ENCODE measurements around the gene CRB2.

DNA sequence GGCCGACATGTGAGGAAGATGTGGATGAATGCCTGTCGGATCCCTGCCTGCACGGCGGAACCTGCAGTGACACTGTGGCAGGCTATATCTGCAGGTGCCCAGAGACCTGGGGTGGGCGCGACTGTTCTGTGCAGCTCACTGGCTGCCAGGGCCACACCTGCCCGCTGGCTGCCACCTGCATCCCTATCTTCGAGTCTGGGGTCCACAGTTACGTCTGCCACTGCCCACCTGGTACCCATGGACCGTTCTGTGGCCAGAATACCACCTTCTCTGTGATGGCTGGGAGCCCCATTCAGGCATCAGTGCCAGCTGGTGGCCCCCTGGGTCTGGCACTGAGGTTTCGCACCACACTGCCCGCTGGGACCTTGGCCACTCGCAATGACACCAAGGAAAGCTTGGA, 14.1 kb downstream of the CRB2 start:
- TF ChIP-seq EZH2 (optimal IDR thresholded peaks at IDR 0.05; ENCODE audit: low read depth, low read length) (no peak), CTCF (IDR thresholded peaks at IDR 0.05; ENCODE audit: low read length) (no peak)

Data from MM.1S (cell line).